A172 (cell line): ENCODE measurements around the gene PLXNA1. TPM values are rescaled to one million over a fixed set of nuclear protein-coding genes. Genes with fewer than 3 reads are reported as not detected.

ENCODE experiments used
- DNase-seq: peaks from one replicate; pipeline ENCODE4 v3.0.0-alpha.2; 2015; ENCODE audit warnings: low spot score
- total RNA-seq: library from RNA; depleted of rRNA; stranded (reverse); fragments of >200 nt; shearing (Covaris generic); gene quantifications from 2 replicates; pipeline ENCODE4 v1.2.3, GENCODE V29; 2014

Gene PLXNA1
- total RNA-seq, 1 experiment from 2014 or later, result 51.3 TPM

DNA sequence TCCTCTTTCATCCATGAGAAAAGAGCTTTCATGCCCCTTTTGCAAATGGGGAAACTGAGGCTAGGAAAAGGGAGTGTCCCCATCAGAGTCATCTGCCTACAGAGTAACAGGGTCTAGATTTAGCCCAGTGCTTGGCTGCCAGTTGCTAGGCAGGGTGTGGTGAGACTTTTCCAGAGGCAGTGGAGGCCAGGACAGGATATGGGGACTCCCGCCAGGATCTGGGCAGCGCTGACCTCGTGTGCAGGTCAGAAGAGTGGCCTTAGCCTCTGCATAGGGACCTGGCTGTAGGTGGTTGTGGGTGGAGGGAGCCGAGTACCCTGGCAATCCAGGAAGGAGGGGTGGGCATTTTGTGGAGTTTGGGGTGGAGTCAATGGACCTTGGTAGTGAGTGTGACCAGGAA lies 4.2 kb downstream of the PLXNA1 start:
- DNase-seq, result no peak

DNA sequence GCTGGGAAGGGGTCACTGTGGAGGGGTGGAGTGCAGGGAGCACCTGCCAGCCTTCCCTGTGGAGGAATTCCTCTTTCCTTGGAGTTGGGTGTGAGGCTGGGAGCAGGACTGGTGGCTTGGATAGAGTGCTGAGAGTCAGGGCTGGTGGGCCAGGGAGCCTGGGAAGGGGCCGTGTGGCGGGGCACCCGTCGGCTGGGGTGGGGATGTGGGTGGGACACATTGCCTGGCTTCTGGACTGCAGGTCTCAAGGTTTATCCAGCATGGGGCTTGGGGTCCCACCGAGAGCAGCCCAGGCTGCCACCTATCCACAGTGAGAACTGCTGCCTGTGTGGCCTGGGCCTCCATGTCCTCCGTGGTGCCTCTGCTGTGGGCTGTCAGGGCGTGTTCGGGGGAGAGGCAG lies 4.7 kb downstream of the PLXNA1 start:
- DNase-seq, result no peak

DNA sequence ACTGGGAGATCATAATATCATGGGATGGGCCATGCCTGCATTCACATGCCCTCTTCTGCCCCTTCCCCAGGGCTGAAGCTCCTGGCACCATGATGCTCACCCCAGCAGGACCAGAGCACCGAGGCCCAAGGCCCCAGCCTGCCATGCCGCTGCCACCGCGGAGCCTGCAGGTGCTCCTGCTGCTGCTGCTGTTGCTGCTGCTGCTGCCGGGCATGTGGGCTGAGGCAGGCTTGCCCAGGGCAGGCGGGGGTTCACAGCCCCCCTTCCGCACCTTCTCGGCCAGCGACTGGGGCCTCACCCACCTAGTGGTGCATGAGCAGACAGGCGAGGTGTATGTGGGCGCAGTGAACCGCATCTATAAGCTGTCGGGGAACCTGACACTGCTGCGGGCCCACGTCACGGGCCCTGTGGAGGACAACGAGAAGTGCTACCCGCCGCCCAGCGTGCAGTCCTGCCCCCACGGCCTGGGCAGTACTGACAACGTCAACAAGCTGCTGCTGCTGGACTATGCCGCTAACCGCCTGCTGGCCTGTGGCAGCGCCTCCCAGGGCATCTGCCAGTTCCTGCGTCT lies 5.6 kb downstream of the PLXNA1 start:
- DNase-seq, result no peak

DNA sequence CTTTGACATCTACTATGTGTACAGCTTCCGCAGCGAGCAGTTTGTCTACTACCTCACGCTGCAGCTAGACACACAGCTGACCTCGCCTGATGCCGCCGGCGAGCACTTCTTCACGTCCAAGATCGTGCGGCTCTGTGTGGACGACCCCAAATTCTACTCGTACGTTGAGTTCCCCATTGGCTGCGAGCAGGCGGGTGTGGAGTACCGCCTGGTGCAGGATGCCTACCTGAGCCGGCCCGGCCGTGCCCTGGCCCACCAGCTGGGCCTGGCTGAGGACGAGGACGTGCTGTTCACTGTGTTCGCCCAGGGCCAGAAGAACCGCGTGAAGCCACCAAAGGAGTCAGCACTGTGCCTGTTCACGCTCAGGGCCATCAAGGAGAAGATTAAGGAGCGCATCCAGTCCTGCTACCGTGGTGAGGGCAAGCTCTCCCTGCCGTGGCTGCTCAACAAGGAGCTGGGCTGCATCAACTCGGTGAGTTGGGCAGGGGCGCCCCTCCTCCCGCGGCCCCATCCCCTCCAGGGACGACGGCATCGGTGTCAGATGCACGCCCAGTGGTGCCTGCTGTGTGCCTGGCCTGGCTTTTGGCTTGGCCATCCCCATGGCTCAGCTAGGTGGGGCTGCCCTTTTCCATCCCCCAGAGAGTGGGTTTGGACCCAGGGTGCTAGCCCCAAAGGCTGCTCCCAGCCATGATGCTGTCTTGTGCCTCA lies 6.6 kb downstream of the PLXNA1 start:
- no peak for DNase-seq

DNA sequence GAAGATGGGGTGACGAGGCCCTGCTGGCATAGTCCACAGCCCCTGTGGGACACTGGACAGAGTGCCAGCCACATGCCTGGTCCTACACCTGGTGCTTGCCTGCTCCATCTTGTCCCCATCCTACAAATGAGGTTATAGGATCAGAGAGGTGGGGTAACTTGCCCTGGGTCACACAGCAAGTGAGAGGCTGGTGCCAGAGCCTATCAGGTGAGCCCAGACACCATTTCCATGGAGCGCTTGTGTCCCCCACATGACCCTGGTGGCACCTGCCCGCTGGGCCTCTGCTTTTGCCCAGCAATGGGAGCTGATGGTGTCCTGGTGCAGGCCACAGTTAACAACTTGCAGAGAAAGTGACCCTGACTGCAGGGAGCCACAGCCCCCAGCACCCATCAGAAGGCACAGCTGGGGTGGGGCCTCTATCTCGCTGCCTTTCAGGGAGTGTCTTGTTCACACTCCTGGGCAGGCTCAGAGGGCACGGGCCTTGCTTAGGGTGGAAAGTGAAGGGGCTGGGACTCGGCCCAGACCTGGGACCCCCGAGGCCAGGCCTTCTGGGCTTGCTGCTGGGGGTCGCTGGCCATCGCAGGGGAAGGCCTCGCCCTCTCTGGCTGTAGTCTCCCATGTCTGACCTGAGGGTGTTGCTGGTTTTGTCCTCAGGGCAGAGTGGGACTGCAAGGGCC lies 7.2 kb downstream of the PLXNA1 start:
- DNase-seq, result no peak

DNA sequence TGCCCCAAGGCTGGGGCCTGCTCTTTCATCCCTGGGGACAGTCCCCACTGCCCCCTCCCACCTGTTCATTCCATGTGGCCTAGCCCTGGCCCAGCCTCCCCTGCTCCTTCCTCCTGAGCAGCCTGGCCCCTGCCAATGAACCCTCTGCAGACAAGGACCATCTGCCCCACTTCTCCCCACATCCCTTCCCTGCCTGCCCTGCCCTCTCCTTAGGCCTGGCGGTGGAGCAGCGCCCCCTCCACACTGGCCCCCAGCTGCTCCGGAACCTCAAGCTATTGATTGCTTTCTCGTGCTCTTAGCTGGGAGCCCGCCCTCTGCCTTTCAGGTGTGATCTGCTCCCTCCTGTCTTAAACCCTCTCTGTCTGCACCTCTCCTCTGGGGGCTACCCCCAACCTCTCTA lies 8.0 kb downstream of the PLXNA1 start:
- DNase-seq, result no peak

DNA sequence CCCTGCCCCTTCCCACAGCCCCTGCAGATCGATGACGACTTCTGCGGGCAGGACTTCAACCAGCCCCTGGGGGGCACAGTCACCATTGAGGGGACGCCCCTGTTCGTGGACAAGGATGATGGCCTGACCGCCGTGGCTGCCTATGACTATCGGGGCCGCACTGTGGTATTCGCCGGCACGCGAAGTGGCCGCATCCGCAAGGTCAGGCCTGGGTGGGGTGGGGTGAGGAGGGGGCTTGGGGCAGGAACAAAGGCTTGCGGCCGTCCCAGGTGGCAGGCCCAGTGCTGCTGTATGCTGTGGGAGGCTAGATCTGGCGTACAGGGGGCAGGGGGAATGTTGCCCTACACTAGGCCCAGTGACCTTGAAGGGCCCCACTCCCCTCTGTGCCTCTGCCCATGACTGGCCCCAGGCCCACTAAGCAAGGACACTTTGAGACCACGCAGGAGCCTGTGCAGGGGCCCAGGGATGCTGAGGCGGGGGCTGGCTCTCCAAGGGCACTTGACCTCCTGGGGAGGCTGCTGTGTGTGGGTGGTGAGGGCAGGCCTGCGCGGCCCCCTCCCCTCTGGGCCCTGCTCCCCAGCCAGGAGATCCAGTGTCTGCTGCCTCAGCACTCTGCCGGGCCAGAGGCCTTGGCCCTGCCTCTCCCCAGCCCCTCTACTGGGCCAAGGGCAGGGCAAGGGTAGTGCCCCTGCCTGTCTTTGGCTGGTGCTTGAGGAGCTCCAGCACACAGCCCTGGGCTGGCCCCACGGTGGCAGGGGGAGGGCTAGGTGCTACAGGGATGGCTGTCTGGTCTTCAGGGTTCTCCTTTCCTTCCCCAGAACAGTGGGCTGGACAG lies 8.7 kb downstream of the PLXNA1 start:
- DNase-seq, result no peak

DNA sequence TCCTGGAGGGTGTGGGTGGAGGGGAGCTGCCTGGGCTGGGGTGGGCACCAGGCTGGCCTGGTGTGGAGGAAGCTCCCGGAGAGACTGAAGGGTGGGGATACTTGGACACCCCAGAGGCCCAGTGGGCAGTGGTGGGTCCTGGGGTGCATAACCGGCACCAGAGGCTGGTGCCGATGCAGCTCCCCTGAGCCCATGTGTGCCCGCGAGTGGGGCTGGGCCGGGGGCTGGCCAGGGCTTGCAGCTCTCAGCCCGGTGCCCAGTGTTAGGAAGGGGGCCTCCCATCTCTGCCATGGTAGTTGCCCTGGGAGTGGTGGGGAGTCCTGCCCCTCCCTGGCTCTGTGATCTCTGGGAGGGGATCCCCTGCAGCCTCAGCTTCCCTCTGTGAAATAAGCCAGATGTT lies 9.3 kb downstream of the PLXNA1 start:
- DNase-seq, result no peak

DNA sequence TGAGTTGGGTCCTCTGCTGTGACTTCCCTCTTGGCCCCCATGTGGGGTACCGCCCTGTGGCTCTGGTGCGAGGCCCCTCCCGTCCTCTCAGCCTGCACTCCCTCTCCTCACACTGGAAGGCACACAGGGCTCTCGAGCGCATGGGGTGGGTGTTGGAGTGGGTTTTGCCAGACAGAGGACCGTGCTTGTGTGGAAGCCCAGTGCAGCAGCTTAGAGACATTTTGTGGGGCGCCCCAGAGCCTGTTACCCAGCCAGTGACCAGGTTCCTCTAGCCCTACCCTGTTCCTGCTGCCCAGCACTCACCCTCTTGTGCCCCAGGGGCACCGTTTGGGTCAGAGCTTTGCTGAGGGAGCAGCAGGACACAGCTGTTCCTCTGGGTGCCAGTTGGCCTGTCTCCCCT lies 9.9 kb downstream of the PLXNA1 start:
- DNase-seq, result no peak

DNA sequence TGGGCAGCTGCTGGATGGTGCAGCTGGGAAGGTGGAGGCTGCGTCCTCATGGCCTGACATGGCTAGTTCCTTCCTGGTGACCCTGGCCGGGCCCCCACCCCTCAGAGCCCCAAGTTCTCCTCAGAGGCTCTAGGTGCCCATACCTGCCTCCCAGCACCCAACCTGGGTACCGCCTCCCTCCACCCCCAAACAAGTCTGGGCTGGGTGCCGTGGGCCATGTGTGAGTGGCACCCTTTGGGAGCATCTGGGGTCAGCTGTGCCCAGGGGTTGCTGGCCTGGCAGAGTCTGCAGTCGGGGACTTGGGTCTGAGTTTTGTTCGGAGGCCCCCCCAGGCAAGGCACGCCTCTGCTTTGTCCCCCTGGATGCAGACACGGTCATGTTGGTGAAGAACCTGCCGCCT lies 10.5 kb downstream of the PLXNA1 start:
- DNase-seq, result no peak

DNA sequence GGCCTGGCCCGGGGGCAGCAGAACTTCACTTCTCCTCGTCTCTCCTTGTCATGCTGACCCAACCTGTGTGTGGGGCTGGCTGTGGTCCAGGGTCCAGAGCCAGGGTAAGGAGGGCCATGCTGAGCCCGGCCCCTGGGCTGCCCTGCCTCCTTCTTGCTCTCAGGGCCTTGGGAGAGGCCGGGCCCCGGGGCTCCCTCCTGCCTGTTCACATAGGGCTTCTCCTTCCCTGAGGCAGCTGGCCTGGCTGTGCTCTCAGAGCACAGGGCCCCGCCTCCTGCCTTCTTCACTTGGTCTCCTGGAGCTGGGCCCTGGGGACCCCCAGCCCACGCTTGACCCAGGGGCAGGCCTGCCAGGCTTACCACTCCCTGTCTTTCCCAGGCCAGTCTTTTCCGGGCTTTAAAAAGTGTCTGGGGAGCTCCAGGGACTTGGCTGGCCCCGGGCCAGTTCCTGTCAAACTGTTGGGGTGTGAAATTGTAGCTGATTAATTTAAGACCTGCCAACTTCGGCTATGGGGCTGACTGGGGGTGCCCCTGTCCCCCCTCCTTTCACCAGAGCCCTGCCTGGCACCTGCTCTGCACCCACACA lies 11.8 kb downstream of the PLXNA1 start:
- no peak for DNase-seq

DNA sequence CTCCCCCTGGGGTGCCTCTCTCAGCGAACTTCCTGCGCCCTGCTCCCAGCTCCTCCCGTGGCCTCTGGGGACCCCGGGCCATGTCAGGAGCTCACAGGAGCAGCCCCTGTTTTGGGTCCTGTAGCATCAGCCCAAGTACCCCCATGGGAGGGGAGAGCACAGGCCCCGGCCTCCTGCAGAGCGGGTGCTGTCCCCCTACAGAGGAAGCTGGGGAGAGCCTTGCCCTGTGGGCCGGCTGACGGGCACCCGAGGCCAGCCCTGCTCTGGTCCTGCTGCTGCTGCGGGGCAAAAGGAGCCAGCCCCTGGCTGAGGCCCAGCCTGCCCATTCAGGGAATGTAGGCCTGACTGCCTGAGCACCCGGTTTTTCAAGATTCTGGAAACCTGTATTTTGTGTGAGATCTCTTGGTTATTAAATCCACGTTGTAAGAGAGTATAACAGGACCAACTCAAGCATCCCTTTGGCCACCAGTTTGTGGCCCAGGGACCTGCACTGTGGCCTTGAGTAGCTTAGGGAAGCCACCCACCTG lies 12.4 kb downstream of the PLXNA1 start:
- DNase-seq, result no peak

DNA sequence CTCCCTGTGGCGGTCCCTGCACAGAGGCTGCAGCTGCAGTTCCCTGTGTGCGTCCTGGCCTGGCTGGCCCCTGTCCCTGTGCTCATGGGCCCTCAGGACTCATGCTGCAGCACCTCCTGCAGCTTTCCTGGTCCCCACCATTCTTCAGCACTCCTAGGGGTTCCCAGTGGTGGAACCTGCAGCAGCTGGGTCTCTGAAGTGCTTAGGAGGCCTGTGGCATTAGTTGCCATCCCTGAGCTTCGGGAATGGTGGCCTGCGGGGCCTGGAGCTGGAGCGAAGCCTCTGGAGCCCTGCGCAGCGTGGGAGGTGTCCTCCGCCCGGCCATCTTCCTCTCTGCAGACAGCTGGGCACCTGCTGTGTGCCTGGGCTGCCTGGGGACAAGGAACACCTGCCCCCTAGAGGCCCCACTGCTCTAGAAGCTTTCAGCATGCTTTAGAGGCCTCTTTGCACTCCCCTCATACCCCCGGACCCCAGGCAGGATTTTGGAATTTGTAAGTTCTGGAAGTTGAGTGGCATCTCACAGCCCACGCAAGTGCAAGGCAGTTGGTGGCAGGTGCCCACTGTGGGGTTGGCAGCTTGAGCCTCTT lies 13.1 kb downstream of the PLXNA1 start:
- DNase-seq, result no peak

DNA sequence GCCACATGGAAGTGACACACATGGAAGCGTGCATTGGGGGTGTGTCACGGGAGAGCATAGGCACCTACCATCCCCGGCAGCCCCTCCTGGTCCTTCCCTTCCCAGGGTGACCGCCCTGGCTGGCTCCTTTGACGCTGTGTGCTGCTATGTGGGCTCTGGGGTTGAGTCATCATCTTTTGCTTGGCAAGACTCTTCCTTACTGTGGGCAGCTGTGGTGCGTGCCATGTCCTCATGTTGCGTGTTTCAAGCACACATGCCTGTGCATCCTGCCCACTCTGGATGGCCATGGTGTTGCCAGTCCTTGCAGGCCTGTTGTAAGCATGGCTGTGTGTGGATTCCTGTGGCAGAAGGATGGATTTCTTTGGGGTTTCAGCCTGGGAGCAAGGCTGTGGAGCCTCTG lies 14.0 kb downstream of the PLXNA1 start:
- no peak for DNase-seq

DNA sequence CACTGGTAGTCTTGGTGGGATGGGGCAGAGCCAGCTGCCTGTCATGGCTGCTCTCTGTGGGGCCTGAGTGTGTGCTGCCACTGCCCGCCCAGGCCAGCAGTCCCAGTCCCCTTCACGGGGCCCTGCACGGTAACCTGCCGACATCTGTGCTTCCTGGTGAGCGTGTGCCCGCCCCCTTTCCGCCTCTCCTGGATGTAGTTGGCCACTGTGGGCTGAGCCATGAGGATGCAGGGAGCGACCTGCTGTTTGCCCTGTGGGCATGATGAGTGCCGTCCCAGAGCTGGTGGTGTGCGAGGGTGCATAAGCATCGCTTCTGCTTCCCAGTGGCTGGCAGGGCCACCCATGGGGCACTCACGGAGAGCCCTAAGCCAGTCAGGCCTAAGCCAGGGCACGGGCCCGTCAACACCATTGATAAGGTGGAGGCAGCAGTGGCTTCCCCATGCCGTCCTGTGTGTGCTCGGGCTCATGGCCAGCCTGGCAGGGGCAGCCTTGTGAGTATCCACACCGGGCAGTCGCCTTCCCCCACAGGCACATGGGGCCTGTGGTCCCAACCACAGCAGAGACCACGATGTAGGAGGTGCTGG lies 14.6 kb downstream of the PLXNA1 start:
- no peak for DNase-seq

DNA sequence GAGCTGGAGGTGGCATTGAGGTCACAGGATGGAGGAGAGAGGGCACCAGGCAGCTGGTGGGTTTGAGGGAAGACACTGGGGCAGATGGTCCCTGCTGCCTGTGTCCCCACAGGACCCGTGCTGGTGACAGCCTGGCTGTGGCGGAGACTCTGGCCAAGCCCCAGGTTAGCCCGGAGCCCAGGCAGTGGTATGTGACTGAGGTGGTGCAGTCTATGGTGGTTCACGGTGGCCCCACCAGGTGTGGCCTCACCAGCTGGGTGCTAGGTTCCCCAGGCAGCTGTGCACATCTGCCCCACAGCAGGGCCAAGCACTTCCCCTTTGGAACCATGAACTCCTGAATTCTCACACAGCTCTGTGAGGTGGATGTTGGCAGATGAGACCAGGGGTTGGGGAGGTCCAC lies 15.4 kb downstream of the PLXNA1 start:
- DNase-seq, result no peak

DNA sequence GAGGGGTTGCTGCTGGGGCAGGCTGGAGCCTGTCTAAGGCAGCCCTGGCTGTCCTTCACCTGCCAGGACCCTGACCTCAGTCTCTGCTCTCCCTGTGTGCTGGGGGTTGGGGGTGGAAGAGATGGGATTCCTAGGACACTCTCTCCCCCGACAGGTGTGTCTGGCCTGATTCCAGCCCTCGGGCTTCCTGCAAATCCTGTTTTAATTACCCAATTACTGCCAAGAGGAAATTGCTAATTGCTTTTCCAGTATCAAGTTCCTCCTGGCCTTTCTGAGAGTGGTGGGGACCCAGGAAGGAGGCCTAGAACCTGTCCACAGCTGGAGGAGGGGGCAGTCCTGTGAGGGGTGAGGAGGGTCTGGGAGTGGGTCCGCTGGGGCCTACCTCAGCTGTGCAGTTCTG lies 15.8 kb downstream of the PLXNA1 start:
- DNase-seq, result no peak

DNA sequence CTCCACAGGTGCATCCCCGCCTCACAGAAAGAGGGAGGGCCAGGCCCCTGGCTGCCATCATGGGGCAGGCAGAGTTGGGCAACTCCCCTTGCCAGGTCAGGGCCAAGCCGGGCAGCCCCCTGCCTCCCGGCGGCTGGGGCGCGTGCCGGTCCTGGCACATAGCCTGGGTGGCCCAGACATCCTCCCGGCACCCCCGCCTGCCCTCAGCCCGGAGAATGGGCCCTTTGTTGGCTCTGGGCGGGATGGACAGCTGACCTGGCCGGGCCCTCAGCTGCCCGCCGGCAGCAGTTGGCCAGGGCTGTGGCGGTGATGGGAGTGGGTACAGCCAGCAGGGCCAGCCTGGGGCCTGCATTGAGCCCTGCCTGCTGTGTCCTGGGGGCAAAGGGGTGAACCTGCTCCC lies 16.5 kb downstream of the PLXNA1 start:
- DNase-seq, result no peak

DNA sequence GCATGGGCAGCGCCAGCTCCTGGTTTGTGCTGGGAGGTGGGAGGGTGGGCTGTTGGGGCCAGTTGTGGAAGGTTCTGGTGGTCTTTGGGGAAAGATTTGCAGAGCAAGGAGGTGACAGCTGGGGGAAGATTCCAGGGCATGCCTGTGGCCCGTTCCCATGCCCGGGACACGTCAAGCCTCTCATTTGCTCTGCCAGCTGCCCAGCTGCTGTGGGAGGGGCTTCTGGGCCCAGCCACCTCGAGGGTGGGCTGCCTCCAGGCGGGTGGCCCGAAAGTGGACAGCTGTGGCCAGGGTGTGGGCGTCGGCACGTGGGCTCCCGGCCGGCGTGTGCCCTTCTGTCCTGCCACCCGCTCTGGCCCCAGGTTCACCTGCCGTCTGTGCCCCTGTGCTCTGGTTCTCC lies 17.2 kb downstream of the PLXNA1 start:
- no peak for DNase-seq

DNA sequence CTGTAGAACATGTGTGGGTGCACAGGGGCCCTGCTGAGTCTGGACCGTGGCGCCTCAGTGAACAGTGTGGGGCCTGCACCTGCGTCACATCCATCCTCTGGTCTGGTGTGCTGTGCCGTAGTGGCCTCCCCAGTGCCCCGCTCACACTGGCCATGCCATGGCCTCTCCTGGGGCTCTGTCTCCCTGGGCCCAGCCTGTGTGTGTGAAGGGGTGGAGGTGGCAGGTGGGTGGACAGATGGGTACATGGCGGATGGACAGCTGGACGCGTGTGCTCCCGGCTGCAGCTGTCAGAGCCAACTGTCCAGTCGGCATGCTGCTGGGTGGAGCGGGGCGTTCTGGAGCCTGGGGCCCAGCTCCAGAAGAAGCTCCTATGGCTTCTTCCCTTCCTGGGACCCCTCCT lies 17.8 kb downstream of the PLXNA1 start:
- no peak for DNase-seq
